NOMO-1 (cell line): ENCODE data around the gene UCK2.

Source experiments
- DNase-seq, 2 experiments: peaks; one replicate each; lab custom pipeline; 2025; ENCODE audit not compliant: unreplicated experiment in 2 of 2; lab: John Stamatoyannopoulos, UW

UCK2 gene

GRCh38 chr1:165928075-165928731, 100.8 kb downstream of the UCK2 start:
- peak in 1 of 2 experiments; percentile 27 for DNase-seq

GRCh38 chr1:165930961-165931360, 103.5 kb downstream of the UCK2 start:
- no peak for DNase-seq

- no peak for DNase-seq
Observed at GRCh38 chr1:165933446-165934170, 106.2 kb downstream of the UCK2 start.

DNA sequence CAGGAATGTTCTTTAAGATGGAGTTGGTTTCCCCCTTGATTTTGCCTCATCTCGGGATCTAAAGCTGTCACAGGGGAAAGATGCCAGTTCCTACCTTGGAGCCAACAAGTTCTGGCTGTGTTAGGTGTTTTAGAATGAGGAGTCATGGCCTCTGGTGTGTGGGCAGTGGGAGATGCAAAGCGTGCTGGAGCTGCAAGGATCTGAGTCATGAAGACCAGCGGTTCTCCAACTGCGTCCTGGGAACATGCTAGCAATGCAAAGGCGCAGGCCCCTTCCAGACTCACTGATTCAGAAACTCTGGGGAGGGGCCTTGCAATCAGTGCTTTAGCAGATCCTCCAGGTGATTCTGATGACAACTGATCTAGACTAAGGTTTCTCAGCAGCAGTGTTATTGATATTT, 109.1 kb downstream of the UCK2 start:
- DNase-seq: no peak

DNA sequence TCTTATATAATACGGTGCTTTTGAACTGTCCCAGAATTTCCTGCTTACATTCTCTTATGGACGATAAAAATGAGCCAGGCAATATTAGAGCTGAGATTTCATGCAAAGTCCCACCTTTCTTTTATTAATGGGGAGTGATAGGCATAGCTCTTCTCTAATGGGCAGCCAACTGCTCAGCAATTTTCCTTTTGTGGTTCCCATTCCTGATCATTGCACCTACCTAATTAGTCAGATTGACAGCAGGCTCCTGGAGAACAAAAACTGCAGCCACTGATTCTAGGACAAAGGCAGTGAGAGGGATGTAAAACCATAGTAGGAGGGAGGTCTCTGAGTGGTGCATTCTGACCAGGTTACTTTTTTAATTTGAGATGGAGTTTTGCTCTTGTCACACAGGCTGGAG, 110.4 kb downstream of the UCK2 start:
- DNase-seq: no peak

DNA sequence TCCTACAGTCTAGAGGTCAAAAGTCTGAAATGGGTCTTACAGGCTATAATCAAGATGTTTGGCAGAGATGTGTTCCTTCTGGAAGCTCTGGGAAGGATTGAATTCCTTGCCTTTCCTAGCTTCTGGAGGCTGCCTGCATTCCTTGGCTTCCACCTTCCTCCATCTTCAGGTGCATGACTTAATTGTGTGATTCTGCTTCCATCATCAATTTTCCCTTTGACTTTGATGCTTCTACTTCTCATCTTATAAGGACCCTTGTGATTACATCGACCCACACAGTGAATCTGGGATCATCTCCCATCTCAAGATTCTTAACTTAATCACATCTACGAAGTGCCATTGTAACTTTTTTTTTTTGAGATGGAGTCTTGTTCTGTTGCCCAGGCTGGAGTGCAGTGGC, 111.4 kb downstream of the UCK2 start:
- DNase-seq: no peak

DNA sequence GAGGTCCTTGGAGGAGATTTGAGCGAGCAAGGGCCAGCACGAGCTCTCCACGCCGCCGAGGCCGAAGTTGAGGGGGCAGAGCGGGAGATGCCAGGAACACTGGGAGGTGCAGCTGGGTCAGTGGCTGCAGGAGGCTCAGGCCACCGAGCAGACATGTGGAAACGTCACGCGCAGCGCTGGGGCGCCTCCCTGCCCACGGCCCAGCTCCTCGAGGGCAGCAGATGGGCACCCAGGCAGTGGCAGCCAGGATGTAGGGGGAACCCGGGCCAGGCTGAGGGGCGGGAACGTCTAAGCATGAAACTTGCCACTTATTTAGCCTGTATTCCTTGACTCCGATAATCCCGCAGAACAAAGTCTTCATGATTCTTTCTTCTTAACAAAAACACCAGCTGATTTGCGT, 114.1 kb downstream of the UCK2 start:
- no peak for DNase-seq

DNA sequence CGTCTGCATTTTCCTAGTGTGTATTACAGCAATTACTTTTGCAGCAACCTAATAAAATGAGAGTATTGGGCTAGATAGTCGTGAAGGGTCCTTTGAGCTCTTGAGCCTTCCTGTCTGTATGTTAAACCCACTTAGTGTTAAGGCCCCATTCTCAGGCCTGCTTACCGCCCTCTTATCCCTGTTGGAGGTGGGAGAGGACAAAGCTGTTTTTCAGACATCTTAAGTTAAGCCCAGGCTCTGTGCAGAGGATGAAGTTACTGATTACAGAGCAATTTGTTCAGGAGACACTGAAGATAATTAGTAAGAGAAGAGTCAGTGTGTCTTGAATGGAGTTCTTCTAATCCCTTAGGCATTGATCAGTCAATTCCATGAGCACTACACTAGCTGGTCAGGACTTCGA, 114.6 kb downstream of the UCK2 start:
- no peak for DNase-seq

GRCh38 chr1:165942927-165943597, 115.6 kb downstream of the UCK2 start:
- DNase-seq: no peak

DNA sequence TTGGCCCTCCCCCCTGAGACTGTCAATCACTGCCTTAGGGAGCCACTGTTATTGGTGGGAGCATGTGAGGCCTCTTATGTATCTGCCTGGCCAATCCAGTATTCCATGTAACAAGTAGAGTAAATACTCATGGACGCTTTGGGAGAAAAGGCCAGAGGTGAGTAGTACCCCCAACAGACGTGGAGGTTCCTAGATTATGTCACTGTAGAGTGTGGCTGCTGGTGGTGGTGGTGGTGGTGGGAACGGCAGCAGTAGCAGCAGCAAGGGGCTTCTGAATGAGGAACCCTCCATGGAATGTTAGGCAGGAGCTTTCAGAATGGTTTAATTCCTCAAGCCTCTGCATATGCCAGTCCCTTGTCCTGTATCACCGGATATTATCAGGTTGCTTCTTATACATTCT, 118.5 kb downstream of the UCK2 start:
- DNase-seq: no peak

GRCh38 chr1:165947797-165948455, 120.5 kb downstream of the UCK2 start:
- DNase-seq: no peak

GRCh38 chr1:165949335-165950130, 122.1 kb downstream of the UCK2 start:
- no peak for DNase-seq

- DNase-seq: no peak
Observed at GRCh38 chr1:165954940-165955339, 127.5 kb downstream of the UCK2 start.

- DNase-seq: no peak
Observed at GRCh38 chr1:165958306-165958705, 130.9 kb downstream of the UCK2 start.

DNA sequence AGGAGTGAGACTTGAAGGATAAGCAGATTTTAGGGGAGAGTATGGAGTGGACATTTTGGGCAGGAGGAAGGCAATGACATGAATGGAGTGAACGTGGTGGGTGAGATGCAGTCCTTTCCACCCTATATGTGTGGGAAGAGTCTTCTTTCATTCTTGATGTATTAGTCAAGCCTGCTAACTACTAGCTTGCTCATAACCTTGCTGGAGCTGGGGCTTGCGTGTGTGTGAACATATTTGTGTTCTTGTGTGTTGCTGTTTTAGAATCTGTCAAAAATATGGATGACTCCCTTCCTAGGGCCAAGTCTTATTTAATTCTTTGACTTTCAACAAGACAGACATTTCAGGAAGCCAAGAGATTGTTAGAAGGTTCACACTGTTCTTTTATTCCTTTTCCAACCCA, 132.7 kb downstream of the UCK2 start:
- DNase-seq: no peak

DNA sequence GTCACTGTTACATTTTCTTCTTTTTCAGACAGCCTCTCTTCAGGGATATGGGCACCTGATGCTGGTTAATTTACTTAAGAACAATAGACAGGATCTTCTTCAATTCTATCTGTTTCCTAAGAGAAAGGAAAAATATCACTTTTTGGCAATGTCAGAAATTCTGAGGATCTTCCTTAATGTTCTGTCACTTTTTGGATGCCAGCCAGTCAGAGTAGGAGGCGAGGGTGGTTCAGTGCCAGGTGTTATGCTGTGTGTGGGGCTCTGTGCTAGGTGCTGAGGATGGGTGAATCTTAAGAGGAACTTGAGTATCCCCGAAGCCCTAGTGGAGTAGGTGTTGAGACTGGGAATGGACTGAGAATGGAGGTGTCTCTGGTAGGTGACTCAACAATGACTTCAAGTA, 133.5 kb downstream of the UCK2 start:
- no peak for DNase-seq
